ENCODE data around the gene DNAH9. TPM values are rescaled to one million over a fixed set of nuclear protein-coding genes. Genes with fewer than 3 reads are reported as not detected.
A peak's percentile ranks its signal among the peaks of the same experiment; 100 is the strongest.

DNAH9 gene
- total RNA-seq, 1 donor = not detected

DNA sequence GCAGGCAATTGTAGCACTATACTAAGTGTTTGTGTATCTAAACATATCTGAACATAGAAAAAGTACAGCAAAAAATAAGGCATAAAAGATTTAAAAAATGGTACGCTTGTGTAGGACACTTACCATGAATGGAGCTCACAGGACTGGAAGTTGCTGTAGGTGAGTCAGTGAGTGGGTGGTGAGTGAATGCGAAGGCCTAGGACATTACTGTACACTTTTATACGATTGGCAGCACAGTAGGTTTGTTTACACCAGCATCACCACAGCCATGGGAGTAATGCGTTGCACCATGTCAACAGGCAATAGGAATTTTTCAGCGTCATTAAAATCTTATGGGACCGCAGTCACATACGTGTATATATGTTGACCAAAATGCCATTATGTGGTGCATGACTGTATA is 45.6 kb downstream of the DNAH9 start:
- TF ChIP-seq, protein P1, sequence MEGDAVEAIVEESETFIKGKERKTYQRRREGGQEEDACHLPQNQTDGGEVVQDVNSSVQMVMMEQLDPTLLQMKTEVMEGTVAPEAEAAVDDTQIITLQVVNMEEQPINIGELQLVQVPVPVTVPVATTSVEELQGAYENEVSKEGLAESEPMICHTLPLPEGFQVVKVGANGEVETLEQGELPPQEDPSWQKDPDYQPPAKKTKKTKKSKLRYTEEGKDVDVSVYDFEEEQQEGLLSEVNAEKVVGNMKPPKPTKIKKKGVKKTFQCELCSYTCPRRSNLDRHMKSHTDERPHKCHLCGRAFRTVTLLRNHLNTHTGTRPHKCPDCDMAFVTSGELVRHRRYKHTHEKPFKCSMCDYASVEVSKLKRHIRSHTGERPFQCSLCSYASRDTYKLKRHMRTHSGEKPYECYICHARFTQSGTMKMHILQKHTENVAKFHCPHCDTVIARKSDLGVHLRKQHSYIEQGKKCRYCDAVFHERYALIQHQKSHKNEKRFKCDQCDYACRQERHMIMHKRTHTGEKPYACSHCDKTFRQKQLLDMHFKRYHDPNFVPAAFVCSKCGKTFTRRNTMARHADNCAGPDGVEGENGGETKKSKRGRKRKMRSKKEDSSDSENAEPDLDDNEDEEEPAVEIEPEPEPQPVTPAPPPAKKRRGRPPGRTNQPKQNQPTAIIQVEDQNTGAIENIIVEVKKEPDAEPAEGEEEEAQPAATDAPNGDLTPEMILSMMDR (IDR thresholded peaks at IDR 0.05; ENCODE audit: insufficient read depth, low read depth, low read length) = no peak
- no peak overlapping the region for H3K4me3 ChIP-seq (ENCODE audit: low read depth, low read length)
- DNase-seq (ENCODE audit: low read depth) = no peak

DNA sequence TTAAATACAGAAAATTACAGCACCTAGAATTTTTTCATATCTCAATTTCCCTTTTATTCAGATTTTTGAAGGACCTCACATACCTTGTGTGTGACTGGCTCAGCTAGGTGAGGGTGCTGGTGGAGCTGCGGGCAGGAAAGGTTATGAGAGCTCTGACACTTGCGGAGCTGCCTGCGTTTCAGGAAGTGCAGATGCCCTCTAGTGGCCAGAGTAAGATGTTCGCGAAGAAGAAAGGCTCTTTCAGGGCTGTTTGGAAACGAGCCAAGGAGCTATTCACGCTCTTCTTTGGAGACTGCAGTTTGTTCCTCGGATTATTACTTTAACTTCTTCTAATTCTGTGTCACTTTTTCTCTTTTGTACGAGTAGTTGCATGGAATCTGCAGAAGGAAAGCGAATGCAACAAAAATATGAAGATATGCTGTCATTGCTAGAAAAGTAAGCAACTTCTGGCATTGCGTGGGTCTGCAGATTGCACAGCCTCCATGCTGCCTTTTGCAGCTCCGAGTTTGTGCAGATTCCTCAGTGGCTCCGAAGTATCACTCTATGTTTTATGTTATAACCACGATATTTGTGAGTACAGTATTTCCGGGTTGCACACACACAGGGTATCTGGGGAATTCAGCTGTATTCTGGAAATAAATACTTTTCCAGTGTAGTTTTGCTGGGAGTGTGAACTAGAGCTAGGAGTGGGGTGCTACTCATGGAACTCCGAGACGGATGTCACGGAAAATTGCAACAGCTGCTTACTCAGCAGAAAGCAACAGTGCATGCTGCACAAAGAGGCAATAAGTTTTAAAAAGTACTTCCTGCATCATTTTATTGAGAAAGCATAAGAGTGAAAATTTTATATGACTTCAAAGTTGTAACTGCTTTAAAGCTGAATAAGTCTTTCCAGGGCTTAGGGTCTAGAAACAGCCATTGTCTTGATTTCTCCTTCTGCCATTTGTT is 46.3 kb downstream of the DNAH9 start:
- TF ChIP-seq, protein P1 (IDR thresholded peaks at IDR 0.05; ENCODE audit: insufficient read depth, low read depth, low read length) = peak; percentile 60
- no peak overlapping the region for H3K4me3 ChIP-seq (ENCODE audit: low read depth, low read length)
- peak; percentile 42 for DNase-seq (ENCODE audit: low read depth)

DNA sequence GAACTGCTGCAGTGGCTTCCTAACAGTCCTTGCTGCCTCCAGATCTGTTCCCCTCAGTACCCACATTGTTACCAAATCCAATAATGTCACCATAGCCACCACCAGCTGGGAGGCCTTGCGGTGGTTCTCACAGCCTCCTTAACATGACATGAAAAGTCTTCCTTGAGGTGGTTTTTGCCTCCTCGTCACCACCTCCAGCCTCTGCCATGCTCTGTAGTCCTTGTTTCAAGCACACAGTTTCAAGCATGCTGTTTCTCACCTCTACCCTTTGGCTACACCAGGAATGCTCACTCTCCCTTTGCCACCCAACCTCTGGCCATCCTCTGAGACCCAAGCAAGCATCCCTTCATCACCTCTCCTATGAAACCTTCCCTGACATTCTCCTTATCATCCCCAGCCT is 47.2 kb downstream of the DNAH9 start:
- no peak overlapping the region for H3K4me3 ChIP-seq (ENCODE audit: low read depth, low read length)
- DNase-seq (ENCODE audit: low read depth) = no peak
- TF ChIP-seq, protein P1 (IDR thresholded peaks at IDR 0.05; ENCODE audit: insufficient read depth, low read depth, low read length) = no peak

DNA sequence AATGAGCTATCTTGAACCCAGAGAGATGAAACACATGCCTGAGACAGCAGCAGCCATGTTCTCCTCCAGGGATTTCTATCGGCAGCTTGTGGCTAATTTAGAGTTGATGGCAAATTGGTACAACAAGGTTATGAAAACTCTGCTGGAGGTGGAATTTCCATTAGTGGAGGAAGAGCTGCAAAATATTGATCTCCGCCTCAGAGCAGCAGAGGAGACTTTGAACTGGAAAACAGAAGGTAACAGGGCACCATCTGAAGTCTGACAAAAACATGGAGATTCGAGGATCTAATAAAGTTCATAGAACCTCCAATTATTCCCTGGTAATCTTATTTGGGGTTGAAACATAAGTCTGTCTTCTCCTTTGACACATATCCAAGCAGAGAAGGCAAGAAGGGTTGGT is 52.8 kb downstream of the DNAH9 start:
- H3K4me3 ChIP-seq (ENCODE audit: low read depth, low read length) = no peak overlapping the region
- no peak for DNase-seq (ENCODE audit: low read depth)
- TF ChIP-seq, protein P1 (IDR thresholded peaks at IDR 0.05; ENCODE audit: insufficient read depth, low read depth, low read length) = no peak

DNA sequence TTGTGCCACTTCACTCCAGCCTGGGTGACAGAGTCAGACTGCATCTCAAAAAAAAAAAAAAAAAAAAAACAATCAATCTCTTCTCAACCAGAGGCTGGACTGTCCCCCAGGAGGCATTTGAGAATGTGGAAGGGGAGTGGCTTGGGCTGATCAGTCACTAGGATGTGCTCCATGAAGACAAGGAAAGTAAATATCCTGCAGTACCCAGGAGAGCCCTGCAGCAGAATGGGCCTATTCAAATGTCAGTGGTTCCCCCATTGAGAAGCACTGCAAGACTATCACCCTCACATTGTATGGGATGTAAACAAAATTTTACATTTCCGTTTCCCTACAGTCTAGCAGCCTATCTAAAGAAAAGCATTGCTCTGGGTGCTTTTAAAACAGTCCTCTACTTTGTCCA is 70.3 kb downstream of the DNAH9 start:
- no peak overlapping the region for H3K4me3 ChIP-seq (ENCODE audit: low read depth, low read length)
- no peak for DNase-seq (ENCODE audit: low read depth)
- TF ChIP-seq, protein P1 (IDR thresholded peaks at IDR 0.05; ENCODE audit: insufficient read depth, low read depth, low read length) = no peak

DNA sequence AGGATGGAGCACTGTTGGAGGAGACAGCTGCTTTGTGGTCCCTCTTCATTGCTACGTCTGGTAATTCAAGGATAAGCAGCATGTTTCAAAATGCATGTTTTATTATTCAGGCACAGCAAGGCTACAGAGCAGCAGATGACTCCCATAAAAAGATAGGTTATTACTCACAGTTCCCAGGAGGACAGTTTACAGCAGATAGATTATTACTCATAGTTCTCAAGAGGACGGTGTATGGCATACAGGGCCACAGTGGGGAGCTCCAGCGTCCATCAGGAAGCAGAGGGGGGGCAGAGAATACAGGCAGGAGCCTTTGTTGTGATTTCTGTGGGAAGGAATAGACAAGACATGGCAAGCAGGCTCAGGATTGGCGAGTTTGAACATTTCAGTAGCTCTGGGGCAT is 72.9 kb downstream of the DNAH9 start:
- no peak overlapping the region for H3K4me3 ChIP-seq (ENCODE audit: low read depth, low read length)
- TF ChIP-seq, protein P1 (IDR thresholded peaks at IDR 0.05; ENCODE audit: insufficient read depth, low read depth, low read length) = no peak
- DNase-seq (ENCODE audit: low read depth) = no peak

All from fibroblast of villous mesenchyme (primary cell).